Measurements from ENCODE around the gene SHISA9.
A peak's percentile ranks its signal among the peaks of the same experiment; 100 is the strongest.
"Not testable (repeated sequence)": the region's sequence is repeated elsewhere in the genome, so short reads cannot be mapped to it uniquely, and the experiment has no call there.

SHISA9 gene

GRCh38 chr16:12901597-12902461 lies at the start of gene SHISA9:
Gene SHISA9 (plus strand): TSS chr16:12901598.
- no peak for DNase-seq (ENCODE audit: low spot score)

DNA sequence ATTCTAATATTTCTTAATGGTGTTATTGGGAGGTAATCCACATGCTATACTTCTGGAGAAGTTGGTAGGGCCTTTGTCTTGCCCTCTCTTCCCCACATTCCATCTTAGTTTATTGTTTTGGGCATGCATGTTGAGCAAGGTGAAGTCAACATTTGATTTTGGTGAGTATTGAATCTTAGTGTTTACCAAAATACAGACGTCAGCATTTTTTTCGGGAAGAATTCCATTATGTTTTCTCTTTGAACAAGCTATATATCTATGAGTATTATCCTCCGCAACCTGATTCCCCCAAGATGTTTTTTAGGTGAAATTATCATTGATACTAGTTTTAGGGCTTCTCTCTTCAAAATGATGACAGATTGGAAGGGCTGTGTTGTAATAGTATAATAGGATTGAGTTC lies 47.4 kb upstream of the SHISA9 start:
- DNase-seq (ENCODE audit: low spot score), result no peak

- not testable (repeated sequence) for DNase-seq (ENCODE audit: low spot score)
Measured at GRCh38 chr16:12857435-12857834, 44.0 kb upstream of the SHISA9 start.

GRCh38 chr16:12862327-12862726 lies 39.1 kb upstream of the SHISA9 start:
- DNase-seq (ENCODE audit: low spot score), result no peak

- DNase-seq (ENCODE audit: low spot score), result no peak
Measured at GRCh38 chr16:12862941-12863340, 38.5 kb upstream of the SHISA9 start.

DNA sequence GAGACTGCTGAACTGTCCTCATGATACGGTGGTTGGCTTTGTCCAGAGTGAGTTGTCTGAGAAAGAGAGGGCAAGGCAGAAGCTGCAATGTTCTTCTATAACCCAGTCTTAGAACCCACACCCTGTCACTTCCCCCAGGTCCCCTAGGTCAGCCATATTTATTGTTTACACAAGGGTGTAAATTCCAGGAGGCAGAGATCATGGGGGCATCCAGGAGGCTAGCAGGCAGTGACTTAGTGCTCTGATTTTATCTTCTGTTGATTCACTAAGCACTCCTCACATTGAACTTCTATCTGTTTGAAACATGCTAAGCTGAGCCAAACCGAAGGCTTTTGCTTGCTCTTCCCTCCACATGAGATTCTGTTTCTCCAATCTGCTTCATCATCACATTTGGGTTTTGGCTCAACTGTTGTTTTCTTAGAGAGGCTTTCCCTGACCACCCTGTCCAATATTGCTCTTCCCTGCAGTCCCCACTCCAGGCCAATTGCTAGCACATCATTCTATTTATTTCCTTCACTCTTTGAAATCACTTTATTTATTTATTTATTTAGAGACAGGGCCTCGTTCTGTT lies 34.3 kb upstream of the SHISA9 start:
- DNase-seq (ENCODE audit: low spot score), result no peak

- DNase-seq (ENCODE audit: low spot score), result no peak
Measured at GRCh38 chr16:12868169-12868568, 33.2 kb upstream of the SHISA9 start.

GRCh38 chr16:12868788-12869187 lies 32.6 kb upstream of the SHISA9 start:
- no peak for DNase-seq (ENCODE audit: low spot score)

GRCh38 chr16:12869698-12870427 lies 31.5 kb upstream of the SHISA9 start:
- DNase-seq (ENCODE audit: low spot score), result peak; percentile 49

DNA sequence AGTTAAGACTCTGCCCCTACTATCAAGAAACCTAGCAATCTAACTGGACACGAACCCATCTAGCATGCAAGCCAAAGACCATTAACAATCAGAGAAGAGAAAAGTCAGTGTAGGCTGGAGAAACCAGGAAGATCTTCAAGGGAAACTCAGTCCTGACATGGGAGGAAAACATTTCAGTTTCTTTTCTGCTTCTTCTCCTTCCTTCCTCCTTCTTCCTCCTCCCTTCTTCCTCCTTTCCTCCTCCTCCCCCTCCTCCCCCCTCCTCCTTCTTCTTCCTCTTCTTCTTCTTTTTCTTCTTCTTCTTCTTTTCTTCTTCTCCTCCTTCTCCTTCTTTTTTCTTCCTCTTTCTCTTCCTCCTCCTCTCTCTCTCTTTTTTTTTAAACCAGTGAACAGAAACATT lies 29.6 kb upstream of the SHISA9 start:
- DNase-seq (ENCODE audit: low spot score), result no peak

DNA sequence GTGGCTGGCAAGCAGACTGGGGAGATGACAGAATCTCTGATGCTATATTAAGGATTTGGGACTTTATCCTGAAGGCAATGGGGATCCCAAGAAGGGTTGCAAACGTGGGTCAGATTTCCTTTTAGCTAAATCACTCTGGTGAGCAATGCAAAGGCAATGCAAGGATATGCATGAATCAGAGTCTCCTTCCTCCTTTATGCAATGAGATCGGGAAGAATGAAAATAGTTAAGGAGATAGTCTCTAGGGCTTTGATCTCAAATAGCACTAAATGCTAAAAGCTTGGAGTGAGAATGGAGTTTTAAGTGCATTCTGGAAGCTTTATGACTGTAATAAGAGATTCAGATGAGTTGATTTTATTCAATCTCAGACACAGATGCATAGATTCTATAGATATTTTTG lies 27.2 kb upstream of the SHISA9 start:
- no peak for DNase-seq (ENCODE audit: low spot score)

- peak; percentile 79 for DNase-seq (ENCODE audit: low spot score)
Measured at GRCh38 chr16:12876778-12877177, 24.6 kb upstream of the SHISA9 start.

- no peak for DNase-seq (ENCODE audit: low spot score)
Measured at GRCh38 chr16:12878973-12879372, 22.4 kb upstream of the SHISA9 start.

DNA sequence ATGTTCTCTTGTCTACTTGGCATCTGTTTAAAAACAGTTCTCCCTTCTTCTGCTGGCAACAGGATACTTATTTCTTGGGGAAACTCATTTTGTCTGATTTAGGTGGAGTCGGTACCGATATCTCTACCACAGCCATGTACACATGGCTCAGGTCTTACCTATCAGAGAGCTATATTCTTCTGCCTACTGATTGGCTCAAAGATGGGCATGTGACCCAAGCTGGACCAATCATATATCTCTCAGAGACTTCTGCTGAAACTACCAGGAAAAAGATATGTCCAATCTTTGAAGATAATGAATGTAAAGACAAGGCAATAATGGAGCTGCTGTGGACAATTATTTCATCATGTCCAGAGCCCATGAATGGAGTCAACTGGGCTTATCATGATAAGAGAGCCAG lies 21.6 kb upstream of the SHISA9 start:
- DNase-seq (ENCODE audit: low spot score), result no peak

GRCh38 chr16:12881182-12881581 lies 20.2 kb upstream of the SHISA9 start:
- DNase-seq (ENCODE audit: low spot score), result no peak

- DNase-seq (ENCODE audit: low spot score), result no peak
Measured at GRCh38 chr16:12881740-12882139, 19.7 kb upstream of the SHISA9 start.

GRCh38 chr16:12885742-12886141 lies 15.7 kb upstream of the SHISA9 start:
- no peak for DNase-seq (ENCODE audit: low spot score)

DNA sequence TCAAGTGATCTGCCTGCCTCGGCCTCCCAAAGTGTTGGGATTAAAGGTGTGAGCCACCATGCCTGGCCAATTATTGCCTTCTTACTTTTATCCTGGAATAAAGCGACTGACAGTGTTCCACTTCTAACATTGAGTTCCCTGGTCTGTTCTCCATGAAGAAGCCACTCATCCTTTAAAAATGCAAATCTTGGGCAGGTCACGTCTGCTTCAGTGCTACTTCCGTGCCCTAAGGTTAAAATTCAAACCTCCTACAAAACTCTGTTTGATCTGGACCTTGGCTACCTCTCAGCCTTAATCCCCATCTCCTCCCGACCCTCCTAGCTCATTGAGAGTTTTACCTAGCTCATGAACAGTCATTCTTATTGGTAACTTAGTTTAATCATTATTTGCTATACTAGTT lies 9.6 kb upstream of the SHISA9 start:
- no peak for DNase-seq (ENCODE audit: low spot score)

GRCh38 chr16:12893050-12893750 lies 8.2 kb upstream of the SHISA9 start:
- no peak for DNase-seq (ENCODE audit: low spot score)

DNA sequence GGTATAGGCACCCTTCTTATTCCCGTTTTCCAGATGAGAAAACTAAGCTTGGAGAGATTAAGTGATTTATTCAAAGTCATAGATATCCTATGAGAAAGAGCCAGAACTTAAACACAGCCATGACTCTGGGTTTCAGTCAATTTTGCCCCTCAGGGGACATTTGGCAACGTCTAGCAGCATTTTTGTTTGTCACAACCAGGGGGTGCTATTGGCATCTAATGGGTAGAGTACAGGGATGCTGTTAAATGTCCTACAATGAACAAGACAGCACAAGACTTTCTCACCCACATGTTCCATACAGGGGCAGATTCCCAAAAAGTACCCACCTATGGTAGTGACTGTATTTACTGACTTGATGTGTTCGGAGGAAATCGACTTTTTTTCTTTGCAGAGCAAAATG lies 4.8 kb upstream of the SHISA9 start:
- peak; percentile 58 for DNase-seq (ENCODE audit: low spot score)

GRCh38 chr16:12898551-12898950 lies 2.8 kb upstream of the SHISA9 start:
- peak; percentile 13 for DNase-seq (ENCODE audit: low spot score)

GRCh38 chr16:12899529-12900143 lies 1.8 kb upstream of the SHISA9 start:
- DNase-seq (ENCODE audit: low spot score), result no peak

Measured in SW480 (cell line).